Left kidney (tissue), 8 donors: Measurements from ENCODE around the gene LCA5L. TPM values are rescaled to one million over a fixed set of nuclear protein-coding genes. Genes with fewer than 3 reads are reported as not detected.

ENCODE experiments used
- DNase-seq: peaks from one replicate; pipeline ENCODE4 v3.0.0-alpha.2; 2013
- long read RNA-seq, 8 donors: transcript quantifications; one replicate each; lab custom pipeline, GENCODE V29; 2026
- polyA plus RNA-seq: library from polyadenylated mRNA; unstranded; fragments of 120-200 nt; gene quantifications from one replicate; pipeline ENCODE4 v1.2.1, GENCODE V29; 2013; ENCODE audit not compliant: insufficient read length

Gene LCA5L
- 7.0 TPM for polyA plus RNA-seq
- long read RNA-seq, donor 1, partial matches to known transcripts, result 0 of 1 reads
- long read RNA-seq, donor 1, other reads (novel, unspliced or antisense), result 0 of 1 reads
- long read RNA-seq, donor 2, result 0 reads
- long read RNA-seq, donor 3, result 0 reads
- long read RNA-seq, donor 4, result 0 reads
- long read RNA-seq, donor 5, result 0 reads
- long read RNA-seq, donor 6, result 0 reads
- long read RNA-seq, donor 7, result 0 reads
- long read RNA-seq, donor 8, partial matches to known transcripts, result 0 of 4 reads
- long read RNA-seq, donor 8, other reads (novel, unspliced or antisense), result 0 of 4 reads

- peak; percentile 91 for DNase-seq
Observed at GRCh38 chr21:39445321-39446269, at the start of gene LCA5L. TSS of gene LCA5L (minus strand) at chr21:39445778. CDS start at chr21:39428493, 17,285 bp downstream.

- DNase-seq, result no peak
Observed at GRCh38 chr21:39489380-39489924, 43.9 kb upstream of the LCA5L start.

- no peak for DNase-seq
Observed at GRCh38 chr21:39484711-39485276, 39.2 kb upstream of the LCA5L start.

- DNase-seq, result no peak
Observed at GRCh38 chr21:39483917-39484316, 38.3 kb upstream of the LCA5L start.

GRCh38 chr21:39481886-39482285, 36.3 kb upstream of the LCA5L start:
- DNase-seq, result no peak

- DNase-seq, result no peak
Observed at GRCh38 chr21:39480271-39480670, 34.7 kb upstream of the LCA5L start.

- no peak for DNase-seq
Observed at GRCh38 chr21:39479814-39480182, 34.2 kb upstream of the LCA5L start.

GRCh38 chr21:39479164-39479813, 33.7 kb upstream of the LCA5L start:
- no peak for DNase-seq

- no peak for DNase-seq
Observed at GRCh38 chr21:39474611-39475010, 29.0 kb upstream of the LCA5L start.

- no peak for DNase-seq
Observed at GRCh38 chr21:39472786-39473185, 27.2 kb upstream of the LCA5L start.

- DNase-seq, result no peak
Observed at GRCh38 chr21:39471598-39471997, 26.0 kb upstream of the LCA5L start.

GRCh38 chr21:39468559-39468958, 23.0 kb upstream of the LCA5L start:
- no peak for DNase-seq

GRCh38 chr21:39467746-39468145, 22.2 kb upstream of the LCA5L start:
- no peak for DNase-seq

GRCh38 chr21:39466584-39466983, 21.0 kb upstream of the LCA5L start:
- no peak for DNase-seq

- DNase-seq, result no peak
Observed at GRCh38 chr21:39463308-39463707, 17.7 kb upstream of the LCA5L start.

GRCh38 chr21:39461419-39461818, 15.8 kb upstream of the LCA5L start:
- no peak for DNase-seq

GRCh38 chr21:39456665-39457064, 11.1 kb upstream of the LCA5L start:
- no peak for DNase-seq

- no peak for DNase-seq
Observed at GRCh38 chr21:39454949-39455668, 9.5 kb upstream of the LCA5L start.

- DNase-seq, result no peak
Observed at GRCh38 chr21:39453571-39454179, 8.1 kb upstream of the LCA5L start.

- DNase-seq, result no peak
Observed at GRCh38 chr21:39452970-39453342, 7.4 kb upstream of the LCA5L start.
